DOHH2 (cell line): ENCODE results near the gene CASZ1.

Experiments
- H3F3A ChIP-seq: fragments of 200-600 bp; sonication (generic), shearing (Covaris generic); 2 replicates; pipeline ENCODE4 v1.6.0; 2016; ENCODE audit warnings: antibody characterized with exemption, mild to moderate bottlenecking; ENCODE audit not compliant: control insufficient read depth, insufficient read depth
- H3K27ac ChIP-seq: fragments of 200-600 bp; sonication (generic); 2 replicates; pipeline ENCODE4 v1.5.1; 2014; ENCODE audit warnings: low read depth, mild to moderate bottlenecking, low read length, moderate library complexity
- H3K27me3 ChIP-seq: fragments of 200-600 bp; sonication (generic); 2 replicates; pipeline ENCODE4 v1.6.1; 2014; ENCODE audit warnings: mild to moderate bottlenecking, low read length, mixed read lengths; ENCODE audit not compliant: control insufficient read depth
- H3K36me3 ChIP-seq: fragments of 200-600 bp; sonication (generic); 2 replicates; pipeline ENCODE4 v1.6.1; 2014; ENCODE audit warnings: mild to moderate bottlenecking, low read length, moderate library complexity, mixed read lengths; ENCODE audit not compliant: control insufficient read depth
- H3K4me1 ChIP-seq: fragments of 200-600 bp; sonication (generic); 2 replicates; pipeline ENCODE4 v1.6.1; 2014; ENCODE audit warnings: mild to moderate bottlenecking, low read length, mixed read lengths; ENCODE audit not compliant: control insufficient read depth
- H3K4me2 ChIP-seq: fragments of 200-600 bp; sonication (generic); 2 replicates; pipeline ENCODE4 v1.6.0; 2014; ENCODE audit warnings: mild to moderate bottlenecking, low read length, moderate library complexity
- H3K4me3 ChIP-seq: fragments of 200-600 bp; sonication (generic); 2 replicates; pipeline ENCODE4 v1.5.1; 2014; ENCODE audit warnings: mild to moderate bottlenecking, low read length, mixed read lengths
- H3K79me2 ChIP-seq: fragments of 200-600 bp; sonication (generic); 2 replicates; pipeline ENCODE4 v1.6.1; 2014; ENCODE audit warnings: mild to moderate bottlenecking, low read length, mixed read lengths; ENCODE audit not compliant: control insufficient read depth
- H3K9me2 ChIP-seq: fragments of 200-600 bp; sonication (generic); replicated peaks from 2 replicates; pipeline ENCODE4 v1.6.1; 2014; ENCODE audit warnings: mild to moderate bottlenecking, low read length, mixed read lengths; ENCODE audit not compliant: control insufficient read depth
- H3K9me3 ChIP-seq: fragments of 200-600 bp; sonication (generic); 2 replicates; pipeline ENCODE4 v1.6.1; 2014; ENCODE audit warnings: antibody characterized with exemption, low read length, mixed read lengths; ENCODE audit not compliant: control insufficient read depth, insufficient read depth
- H4K20me1 ChIP-seq: fragments of 200-600 bp; sonication (generic); 2 replicates; pipeline ENCODE4 v1.6.0; 2014; ENCODE audit warnings: low read depth, mild to moderate bottlenecking, antibody characterized with exemption, low read length, moderate library complexity; ENCODE audit not compliant: control insufficient read depth, insufficient read depth
- EZH2phosphoT487 ChIP-seq: fragments of 200-600 bp; sonication (generic); IDR thresholded peaks from 2 replicates; pipeline ENCODE4 v1.6.1; 2017; ENCODE audit warnings: borderline replicate concordance, mild to moderate bottlenecking, antibody characterized with exemption, low read length, moderate library complexity, mixed read lengths
- TF ChIP-seq, protein P1 (sequence below): fragments of 200-600 bp; sonication (generic); IDR thresholded peaks from one replicate; pipeline ENCODE4 v1.5.1; 2014; ENCODE audit warnings: antibody characterized with exemption, mild to moderate bottlenecking, low read depth, low read length; ENCODE audit not compliant: poor library complexity, severe bottlenecking

The CASZ1 gene

DNA sequence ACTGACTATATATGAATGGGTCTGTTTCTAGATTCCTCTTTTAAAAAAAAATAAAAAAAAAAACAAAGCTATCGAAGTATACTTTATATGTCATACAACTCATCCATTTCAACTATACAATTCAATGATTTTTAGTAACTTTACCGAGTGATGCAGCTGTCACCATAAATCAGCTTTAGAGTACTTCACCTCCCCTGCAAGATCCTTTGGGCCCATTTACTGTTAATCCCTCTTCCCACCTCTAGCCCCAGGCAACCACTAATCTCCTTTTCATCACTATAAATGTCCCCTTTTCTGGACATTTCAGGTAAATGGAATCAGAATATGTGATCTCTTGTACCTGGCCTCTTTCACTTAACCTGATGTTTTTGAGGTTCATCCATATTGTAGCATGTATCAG lies 187.8 kb downstream of the CASZ1 start:
- Histone ChIP-seq H3K36me3 (no peaks in the 10 kb centered on the region), H3K79me2 (no peaks in the 10 kb centered on the region), H3K4me1 (no peaks in the 10 kb centered on the region), H3K9me3 (no peaks in the 10 kb centered on the region), H3K4me2 (no peak overlapping the region), H3K27ac (no peak overlapping the region), H4K20me1 (no peaks in the 10 kb centered on the region; the same call in 1 of the 2 replicates), H3K9me2 (no peaks in the 10 kb centered on the region), H3K27me3 (no peaks in the 10 kb centered on the region), H3K4me3 (no peak overlapping the region), H3F3A (no peaks in the 10 kb centered on the region)
- TF ChIP-seq, protein P1, sequence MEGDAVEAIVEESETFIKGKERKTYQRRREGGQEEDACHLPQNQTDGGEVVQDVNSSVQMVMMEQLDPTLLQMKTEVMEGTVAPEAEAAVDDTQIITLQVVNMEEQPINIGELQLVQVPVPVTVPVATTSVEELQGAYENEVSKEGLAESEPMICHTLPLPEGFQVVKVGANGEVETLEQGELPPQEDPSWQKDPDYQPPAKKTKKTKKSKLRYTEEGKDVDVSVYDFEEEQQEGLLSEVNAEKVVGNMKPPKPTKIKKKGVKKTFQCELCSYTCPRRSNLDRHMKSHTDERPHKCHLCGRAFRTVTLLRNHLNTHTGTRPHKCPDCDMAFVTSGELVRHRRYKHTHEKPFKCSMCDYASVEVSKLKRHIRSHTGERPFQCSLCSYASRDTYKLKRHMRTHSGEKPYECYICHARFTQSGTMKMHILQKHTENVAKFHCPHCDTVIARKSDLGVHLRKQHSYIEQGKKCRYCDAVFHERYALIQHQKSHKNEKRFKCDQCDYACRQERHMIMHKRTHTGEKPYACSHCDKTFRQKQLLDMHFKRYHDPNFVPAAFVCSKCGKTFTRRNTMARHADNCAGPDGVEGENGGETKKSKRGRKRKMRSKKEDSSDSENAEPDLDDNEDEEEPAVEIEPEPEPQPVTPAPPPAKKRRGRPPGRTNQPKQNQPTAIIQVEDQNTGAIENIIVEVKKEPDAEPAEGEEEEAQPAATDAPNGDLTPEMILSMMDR = no peak
- TF ChIP-seq EZH2phosphoT487 = no peak

DNA sequence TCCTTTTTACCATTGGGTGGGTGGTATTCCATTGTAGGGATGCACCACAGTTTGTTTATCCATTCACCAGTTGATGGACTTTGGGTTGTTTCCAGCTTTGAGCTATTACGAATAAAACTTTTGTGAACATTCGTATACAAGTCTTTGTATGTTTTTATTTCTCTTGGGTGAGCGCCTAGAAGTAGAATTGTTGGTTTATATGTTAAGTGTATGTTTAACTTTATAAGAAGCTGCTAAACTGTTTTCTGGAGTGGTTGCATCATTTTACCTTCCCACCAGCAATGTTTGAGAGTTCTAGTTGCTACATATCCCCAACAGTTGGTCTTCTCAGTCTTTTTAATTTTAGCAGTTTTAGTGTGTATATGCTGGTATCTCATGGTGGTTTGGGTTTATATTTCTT lies 189.2 kb downstream of the CASZ1 start:
- TF ChIP-seq EZH2phosphoT487 = no peak
- TF ChIP-seq, protein P1 = no peak
- H3K9me2 ChIP-seq = no peaks in the 10 kb centered on the region
- H3K36me3 ChIP-seq = no peaks in the 10 kb centered on the region
- H4K20me1 ChIP-seq = no peaks in the 10 kb centered on the region; the same call in 1 of the 2 replicates
- no peak overlapping the region for H3K4me2 ChIP-seq
- H3K27me3 ChIP-seq = no peaks in the 10 kb centered on the region
- H3K9me3 ChIP-seq = no peaks in the 10 kb centered on the region
- H3K4me1 ChIP-seq = no peaks in the 10 kb centered on the region
- H3K4me3 ChIP-seq = no peak overlapping the region
- H3F3A ChIP-seq = no peaks in the 10 kb centered on the region
- no peaks in the 10 kb centered on the region for H3K79me2 ChIP-seq
- no peak overlapping the region for H3K27ac ChIP-seq

GRCh38 chr1:10606064-10606463 lies 190.4 kb downstream of the CASZ1 start:
- no peak overlapping the region for H3K4me2 ChIP-seq
- no peak overlapping the region for H3K4me3 ChIP-seq
- H3K36me3 ChIP-seq = no peaks in the 10 kb centered on the region
- TF ChIP-seq, protein P1 = no peak
- TF ChIP-seq EZH2phosphoT487 = no peak
- no peaks in the 10 kb centered on the region; the same call in 1 of the 2 replicates for H4K20me1 ChIP-seq
- no peaks in the 10 kb centered on the region for H3K4me1 ChIP-seq
- no peaks in the 10 kb centered on the region for H3K9me3 ChIP-seq
- no peaks in the 10 kb centered on the region for H3K79me2 ChIP-seq
- no peaks in the 10 kb centered on the region for H3K9me2 ChIP-seq
- H3K27me3 ChIP-seq = no peaks in the 10 kb centered on the region
- no peaks in the 10 kb centered on the region for H3F3A ChIP-seq
- no peak overlapping the region for H3K27ac ChIP-seq

DNA sequence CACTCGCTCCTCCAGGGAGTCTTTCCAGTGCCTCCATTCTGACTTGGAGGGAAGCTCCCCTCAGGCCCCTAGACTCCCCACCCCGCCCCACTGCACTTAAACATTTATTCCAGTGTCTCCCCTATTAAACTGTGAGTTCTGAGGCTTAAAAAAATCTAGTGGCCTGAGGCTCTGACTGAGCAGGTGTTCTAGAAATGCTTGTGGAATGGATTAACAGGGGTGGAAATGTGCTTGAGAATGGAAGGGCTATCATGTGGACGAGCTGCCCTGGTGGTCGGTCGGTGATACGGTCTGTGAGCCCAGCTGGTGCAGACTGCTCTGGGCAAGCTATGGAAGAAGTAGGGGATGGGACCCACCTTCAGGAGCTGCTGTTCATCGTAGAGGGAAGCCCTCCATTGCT lies 191.5 kb downstream of the CASZ1 start:
- Histone ChIP-seq H3K27ac (no peak overlapping the region), H3K27me3 (no peaks in the 10 kb centered on the region), H3K79me2 (no peaks in the 10 kb centered on the region), H3K4me2 (no peak overlapping the region), H3K36me3 (no peaks in the 10 kb centered on the region), H3F3A (no peaks in the 10 kb centered on the region), H3K9me3 (no peaks in the 10 kb centered on the region), H3K4me3 (no peak overlapping the region), H3K4me1 (no peaks in the 10 kb centered on the region), H3K9me2 (no peaks in the 10 kb centered on the region), H4K20me1 (no peaks in the 10 kb centered on the region; the same call in 1 of the 2 replicates)
- TF ChIP-seq EZH2phosphoT487 = no peak
- TF ChIP-seq, protein P1 = no peak
